A549 (cell line): ENCODE measurements around the gene SGCD. TPM values are rescaled to one million over a fixed set of nuclear protein-coding genes. Genes with fewer than 3 reads are reported as not detected.

Experiments
- ATAC-seq, 2 experiments: fragments of 200-7000 bp in 1 of 2; fragments of >200 bp in 1 of 2; cut with Nextera tagmentation in 1 of 2; cut with Tn5 transposase in 1 of 2; 3 replicates each; pipeline versions ENCODE4 v1.8.0 to v1.9.1; 2018 to 2020; ENCODE audit warnings: mild to moderate bottlenecking in 1 of 2, moderate library complexity in 1 of 2
- CTCF ChIA-PET: fragments of 300-600 bp; sonication (Branson Sonifier 250); formaldehyde crosslinking; extraction: SDS; loops from one replicate; lab custom pipeline; 2021; ENCODE audit warnings: antibody characterized with exemption, inconsistent platforms; lab: Yijun Ruan, JAX
- POLR2A ChIA-PET: fragments of 350-600 bp; formaldehyde crosslinking; extraction: SDS; loops from one replicate; lab custom pipeline; 2021; ENCODE audit warnings: antibody characterized with exemption, inconsistent platforms; lab: Yijun Ruan, JAX
- DNase-seq, 2 experiments: peaks; one replicate each; pipeline versions ENCODE4 v3.0.0 to v3.0.0-alpha.2; 2011 to 2016; ENCODE audit warnings: low read depth in 1 of 2, low spot score in 1 of 2
- FAIRE-seq: peaks from 2 replicates; lab custom pipeline; 2011; peaks lifted over from hg19 to GRCh38; lab: Jason Lieb, UNC
- H3K27ac ChIP-seq, 2 experiments: fragments of >200 bp; sonication (Bioruptor Twin); formaldehyde crosslinking; 3 replicates each; pipeline ENCODE4 v1.5.1; 2016 to 2017
- H3K4me1 ChIP-seq: fragments of >200 bp; sonication (Bioruptor Twin); formaldehyde crosslinking; 3 replicates; pipeline ENCODE4 v1.6.1; 2016
- H3K4me2 ChIP-seq: fragments of >200 bp; sonication (Bioruptor Twin); formaldehyde crosslinking; 3 replicates; pipeline ENCODE4 v1.6.1; 2016
- H3K4me3 ChIP-seq: fragments of >200 bp; sonication (Bioruptor Twin); formaldehyde crosslinking; 3 replicates; pipeline ENCODE4 v1.5.1; 2016
- H3K9me3 ChIP-seq: fragments of >200 bp; sonication (Bioruptor Twin); formaldehyde crosslinking; 3 replicates; pipeline ENCODE4 v1.6.1; 2016
- CBX2 ChIP-seq: fragments of 200-600 bp; sonication (generic); IDR thresholded peaks from 2 replicates; pipeline ENCODE4 v1.6.1; 2016; ENCODE audit warnings: low read depth, mild to moderate bottlenecking, borderline replicate concordance
- CBX8 ChIP-seq: fragments of 200-600 bp; sonication (generic); IDR thresholded peaks from 2 replicates; pipeline ENCODE4 v1.6.1; 2016
- EHF ChIP-seq: fragments of 250-450 bp; sonication (Bioruptor Pico); IDR thresholded peaks from 2 replicates; pipeline ENCODE4 v1.5.0; 2020; ENCODE audit warnings: mild to moderate bottlenecking
- ELK1 ChIP-seq: fragments of 150-350 bp; IDR thresholded peaks from 2 replicates; pipeline ENCODE4 v1.6.1; 2014; ENCODE audit warnings: low read depth, mild to moderate bottlenecking, low read length
- FOSB ChIP-seq: fragments of 250-450 bp; sonication (Bioruptor Pico); IDR thresholded peaks from 2 replicates; pipeline ENCODE4 v1.5.0; 2020; ENCODE audit warnings: mild to moderate bottlenecking, moderate library complexity
- FOXS1 ChIP-seq: fragments of 250-450 bp; sonication (Bioruptor Pico); IDR thresholded peaks from 2 replicates; pipeline ENCODE4 v1.5.0; 2020; ENCODE audit warnings: mild to moderate bottlenecking, moderate library complexity
- GATA3 ChIP-seq: IDR thresholded peaks from 2 replicates; pipeline ENCODE4 v1.6.1; 2012; ENCODE audit warnings: borderline replicate concordance
- HEYL ChIP-seq: fragments of 250-450 bp; sonication (Bioruptor Pico); IDR thresholded peaks from 2 replicates; pipeline ENCODE4 v1.8.0; 2021; ENCODE audit warnings: mild to moderate bottlenecking, moderate library complexity
- HOXA7 ChIP-seq: fragments of 250-450 bp; sonication (Bioruptor Pico); IDR thresholded peaks from 2 replicates; pipeline ENCODE4 v1.5.0; 2020; ENCODE audit warnings: mild to moderate bottlenecking, moderate library complexity
- HOXB13 ChIP-seq: fragments of 250-450 bp; sonication (Bioruptor Pico); IDR thresholded peaks from 2 replicates; pipeline ENCODE4 v1.5.0; 2020; ENCODE audit warnings: low read depth, mild to moderate bottlenecking, moderate library complexity
- JUN ChIP-seq, 2 experiments: fragments of >200 bp; sonication (Bioruptor Twin); formaldehyde crosslinking; IDR thresholded peaks; 2 replicates in 1 of 2; 3 replicates in 1 of 2; pipeline ENCODE4 v1.6.1; 2016 to 2017
- JUNB ChIP-seq: fragments of >200 bp; sonication (Bioruptor Twin); formaldehyde crosslinking; IDR thresholded peaks from 2 replicates; pipeline ENCODE4 v1.6.1; 2016
- MAFK ChIP-seq: fragments of 450-650 bp; IDR thresholded peaks from 2 replicates; pipeline ENCODE4 v1.6.1; 2014; ENCODE audit not compliant: partially characterized antibody
- NFE2L2 ChIP-seq: fragments of 150-350 bp; conservative IDR thresholded peaks from 2 replicates; pipeline ENCODE4 v1.6.1; 2014; ENCODE audit warnings: low read length
- RCOR1 ChIP-seq: fragments of 150-350 bp; IDR thresholded peaks from 2 replicates; pipeline ENCODE4 v1.6.1; 2014; ENCODE audit warnings: antibody characterized with exemption, low read length, low read depth
- RFX5 ChIP-seq: fragments of 450-650 bp; IDR thresholded peaks from 2 replicates; pipeline ENCODE4 v1.7.1; 2014; ENCODE audit warnings: antibody characterized with exemption, mild to moderate bottlenecking, moderate library complexity
- RNF2 ChIP-seq: fragments of 200-600 bp; sonication (generic); IDR thresholded peaks from 2 replicates; pipeline ENCODE4 v1.6.1; 2016; ENCODE audit warnings: low read depth, mild to moderate bottlenecking, antibody characterized with exemption, moderate library complexity, borderline replicate concordance
- TFCP2L1 ChIP-seq: fragments of 250-450 bp; sonication (Bioruptor Pico); IDR thresholded peaks from 2 replicates; pipeline ENCODE4 v1.5.0; 2021; ENCODE audit warnings: mild to moderate bottlenecking
- ZFP36 ChIP-seq: fragments of 450-650 bp; IDR thresholded peaks from 2 replicates; pipeline ENCODE4 v1.6.1; 2014; ENCODE audit warnings: borderline replicate concordance; ENCODE audit not compliant: partially characterized antibody
- ZNF302 ChIP-seq: fragments of 250-450 bp; sonication (Bioruptor Pico); IDR thresholded peaks from 2 replicates; pipeline ENCODE4 v1.9.0; 2021; ENCODE audit warnings: inconsistent platforms, mild to moderate bottlenecking, moderate library complexity
- ZSCAN20 ChIP-seq: fragments of 250-450 bp; sonication (Bioruptor Pico); IDR thresholded peaks from 2 replicates; pipeline ENCODE4 v1.8.0; 2022; ENCODE audit warnings: mild to moderate bottlenecking, moderate library complexity
- WGBS: methylation state at CpG from one replicate; pipeline ENCODE4 v1.1.6; 2017; ENCODE audit errors: missing lambda C conversion rate; 5-methylcytosine and 5-hydroxymethylcytosine counted together
- polyA plus RNA-seq, 4 experiments: library from polyadenylated mRNA; depleted of rRNA in 3 of 4; stranded (reverse); fragments of >200 nt; fragmentation: RNase III in 1 of 4; extraction: RNeasy Plus Mini Kit Qiagen cat#74134 plus additional on column Dnase treatment in 1 of 4; gene quantifications; 2 replicates in 3 of 4; 3 replicates in 1 of 4; pipeline ENCODE4 v1.2.3, GENCODE V29; 2011 to 2017
- TF ChIP-seq, protein P1 (sequence below): fragments of 250-450 bp; sonication (Bioruptor Pico); IDR thresholded peaks from 2 replicates; pipeline ENCODE4 v1.5.0; 2021; ENCODE audit warnings: mild to moderate bottlenecking, moderate library complexity, borderline replicate concordance
- TF ChIP-seq, protein P2 (sequence below): fragments of >200 bp; sonication (Bioruptor Twin); formaldehyde crosslinking; IDR thresholded peaks from 3 replicates; pipeline ENCODE4 v1.6.1; 2016
- TF ChIP-seq, protein P3 (sequence below): IDR thresholded peaks from 2 replicates; pipeline ENCODE4 v1.6.1; 2012

Gene SGCD
- polyA plus RNA-seq, 2 of the 4 experiments (the other 2 are of a cell fraction), result 7.6 to 10.6 TPM

- H3K4me2 ChIP-seq, result no peak overlapping the region
- H3K27ac ChIP-seq, result no peak overlapping the region
- H3K4me1 ChIP-seq, result no peaks in the 10 kb centered on the region
- ChIA-PET CTCF (no interaction called here), POLR2A (no interaction called here)
- no peak for DNase-seq
- no peaks in the 10 kb centered on the region for H3K9me3 ChIP-seq
- ATAC-seq, result no peak
- TF ChIP-seq HEYL (CRISPR knock-in tag), result no peak
- no peak for TF ChIP-seq RFX5
- TF ChIP-seq FOXS1 (CRISPR knock-in tag), result no peak
- TF ChIP-seq HOXB13 (CRISPR knock-in tag), result no peak
- TF ChIP-seq NFE2L2, result no peak
- no peak for TF ChIP-seq EHF
- TF ChIP-seq MAFK, result no peak
- TF ChIP-seq CBX2, result no peak
- TF ChIP-seq, protein P1, sequence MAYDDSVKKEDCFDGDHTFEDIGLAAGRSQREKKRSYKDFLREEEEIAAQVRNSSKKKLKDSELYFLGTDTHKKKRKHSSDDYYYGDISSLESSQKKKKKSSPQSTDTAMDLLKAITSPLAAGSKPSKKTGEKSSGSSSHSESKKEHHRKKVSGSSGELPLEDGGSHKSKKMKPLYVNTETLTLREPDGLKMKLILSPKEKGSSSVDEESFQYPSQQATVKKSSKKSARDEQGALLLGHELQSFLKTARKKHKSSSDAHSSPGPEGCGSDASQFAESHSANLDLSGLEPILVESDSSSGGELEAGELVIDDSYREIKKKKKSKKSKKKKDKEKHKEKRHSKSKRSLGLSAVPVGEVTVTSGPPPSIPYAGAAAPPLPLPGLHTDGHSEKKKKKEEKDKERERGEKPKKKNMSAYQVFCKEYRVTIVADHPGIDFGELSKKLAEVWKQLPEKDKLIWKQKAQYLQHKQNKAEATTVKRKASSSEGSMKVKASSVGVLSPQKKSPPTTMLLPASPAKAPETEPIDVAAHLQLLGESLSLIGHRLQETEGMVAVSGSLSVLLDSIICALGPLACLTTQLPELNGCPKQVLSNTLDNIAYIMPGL (CRISPR knock-in tag), result no peak
- TF ChIP-seq, all 56 proteins: peak for 0
- H3K4me3 ChIP-seq, result no peak overlapping the region
- no peak for FAIRE-seq
Observed at GRCh38 chr5:156628421-156628820, 301.5 kb downstream of the SGCD start.

DNA sequence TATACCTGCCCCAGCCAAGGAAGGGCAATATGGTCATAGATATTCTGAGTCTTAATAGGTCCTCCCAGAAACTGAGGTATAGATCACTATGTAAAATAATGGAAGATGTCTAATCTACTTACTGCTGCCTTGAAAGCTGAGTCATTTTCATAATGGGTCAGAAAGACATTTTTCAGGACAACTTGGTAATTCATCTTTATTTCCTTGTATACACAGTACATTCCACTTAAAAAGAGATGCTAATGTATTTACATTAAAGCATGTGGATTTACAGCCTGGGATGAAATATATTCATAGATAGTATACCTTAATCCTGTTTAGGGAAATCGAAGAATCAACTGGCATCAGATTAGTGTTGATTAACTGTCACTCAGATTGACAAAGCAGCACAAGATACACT is 304.0 kb downstream of the SGCD start:
- TF ChIP-seq CBX8 (no peak), ELK1 (no peak), FOSB (CRISPR knock-in tag) (no peak), ZNF302 (CRISPR knock-in tag) (no peak), GATA3 (no peak), RNF2 (no peak), RCOR1 (no peak), ZSCAN20 (CRISPR knock-in tag) (no peak), ZFP36 (no peak), TFCP2L1 (CRISPR knock-in tag) (no peak), HOXB13 (CRISPR knock-in tag) (no peak), JUNB (no peak), JUN (IDR thresholded peaks at IDR 0.05) (no peak), HOXA7 (CRISPR knock-in tag) (no peak), EHF (no peak)
- TF ChIP-seq, protein P2, sequence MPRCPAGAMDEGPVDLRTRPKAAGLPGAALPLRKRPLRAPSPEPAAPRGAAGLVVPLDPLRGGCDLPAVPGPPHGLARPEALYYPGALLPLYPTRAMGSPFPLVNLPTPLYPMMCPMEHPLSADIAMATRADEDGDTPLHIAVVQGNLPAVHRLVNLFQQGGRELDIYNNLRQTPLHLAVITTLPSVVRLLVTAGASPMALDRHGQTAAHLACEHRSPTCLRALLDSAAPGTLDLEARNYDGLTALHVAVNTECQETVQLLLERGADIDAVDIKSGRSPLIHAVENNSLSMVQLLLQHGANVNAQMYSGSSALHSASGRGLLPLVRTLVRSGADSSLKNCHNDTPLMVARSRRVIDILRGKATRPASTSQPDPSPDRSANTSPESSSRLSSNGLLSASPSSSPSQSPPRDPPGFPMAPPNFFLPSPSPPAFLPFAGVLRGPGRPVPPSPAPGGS, result no peak
- TF ChIP-seq, protein P3, sequence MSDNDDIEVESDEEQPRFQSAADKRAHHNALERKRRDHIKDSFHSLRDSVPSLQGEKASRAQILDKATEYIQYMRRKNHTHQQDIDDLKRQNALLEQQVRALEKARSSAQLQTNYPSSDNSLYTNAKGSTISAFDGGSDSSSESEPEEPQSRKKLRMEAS, result no peak
- no peak for FAIRE-seq
- H3K4me1 ChIP-seq, result no peaks in the 10 kb centered on the region
- peak in 1 of 2 experiments; percentile 9 for DNase-seq
- no peak overlapping the region for H3K4me3 ChIP-seq
- H3K27ac ChIP-seq, result no peak overlapping the region
- ATAC-seq, result no peak
- H3K9me3 ChIP-seq, result no peaks in the 10 kb centered on the region
- POLR2A ChIA-PET, result no interaction called here
- CTCF ChIA-PET, result interaction anchor here (1.1 kb wide), 1 partner anchor 263 kb away, joined by 5 read pairs; no protein-coding TSS in a partner anchor
- H3K4me2 ChIP-seq, result no peak overlapping the region
- 50% methylated on average over 1 of the region's 1 CpG for WGBS
